Muscle of back (tissue), 11 donors: Measurements from ENCODE around the gene ESRRA. TPM values are rescaled to one million over a fixed set of nuclear protein-coding genes. Genes with fewer than 3 reads are reported as not detected.

Source experiments
- DNase-seq, 3 donors: peaks; one replicate each; pipeline versions ENCODE4 v3.0.0 to v3.0.0-alpha.2; 2013
- polyA plus RNA-seq, 10 donors: library from polyadenylated mRNA; unstranded; fragments of 120-200 nt; gene quantifications; one replicate each; pipeline ENCODE4 v1.2.1, GENCODE V29; 2013; ENCODE audit not compliant: insufficient read length in 10 of 10

Gene ESRRA
- polyA plus RNA-seq, 10 donors = 20.4 to 31.5 (median 24.5) TPM

GRCh38 chr11:64361659-64362058 is 56.3 kb downstream of the ESRRA start:
- DNase-seq = no peak

GRCh38 chr11:64362339-64362738 is 57.0 kb downstream of the ESRRA start:
- no peak for DNase-seq

- no peak for DNase-seq
Measured at GRCh38 chr11:64364435-64364834, 59.1 kb downstream of the ESRRA start.

GRCh38 chr11:64364911-64365310 is 59.6 kb downstream of the ESRRA start:
- no peak for DNase-seq

Other genes with a start within 250 kb of the ESRRA start
- gene MACROD1, start 139.4 kb upstream of the ESRRA start, polyA plus RNA-seq = 10 to 100 TPM; 47.7 to 71.6 (median 53.2) TPM
- gene STIP1, start 119.4 kb upstream of the ESRRA start, polyA plus RNA-seq = 100 to 1,000 TPM; 109 to 167 (median 134) TPM
- gene FERMT3, start 98.8 kb upstream of the ESRRA start, polyA plus RNA-seq = 10 to 100 TPM in 3 of 10 donors, 1 to 10 TPM in 7; 5.7 to 15.0 (median 8.2) TPM
- 10 to 100 TPM; 34.5 to 80.5 (median 64.2) TPM for gene TRPT1, start 79.3 kb upstream of the ESRRA start, polyA plus RNA-seq
- 10 to 100 TPM; 12.0 to 21.5 (median 17.7) TPM for gene NUDT22, start 79.2 kb upstream of the ESRRA start, polyA plus RNA-seq
- gene DNAJC4, start 75.0 kb upstream of the ESRRA start, polyA plus RNA-seq = 10 to 100 TPM; 46.2 to 64.2 (median 52.8) TPM
- 100 to 1,000 TPM in 5 of 10 donors, 10 to 100 TPM in 5; 90.4 to 116 (median 97.3) TPM for gene VEGFB, start 70.9 kb upstream of the ESRRA start, polyA plus RNA-seq
- 10 to 100 TPM; 35.2 to 56.4 (median 43.5) TPM for gene FKBP2, start 64.4 kb upstream of the ESRRA start, polyA plus RNA-seq
- gene PPP1R14B, start 58.6 kb upstream of the ESRRA start, polyA plus RNA-seq = 100 to 1,000 TPM; 130 to 192 (median 172) TPM
- 10 to 100 TPM in 6 of 10 donors, 1 to 10 TPM in 4; 9.4 to 16.1 (median 11.0) TPM for gene PLCB3, start 54.0 kb upstream of the ESRRA start, polyA plus RNA-seq
- 10 to 100 TPM; 18.3 to 40.5 (median 27.2) TPM for gene BAD, start 20.9 kb upstream of the ESRRA start, polyA plus RNA-seq
- gene GPR137, start 19.7 kb upstream of the ESRRA start, polyA plus RNA-seq = 10 to 100 TPM; 14.3 to 23.3 (median 18.2) TPM
- gene KCNK4, start 14.2 kb upstream of the ESRRA start, polyA plus RNA-seq = not detected
- under 1 TPM in 3 of 10 donors, not detected in 7; 0.23 to 0.54 (median 0.34) TPM for gene CATSPERZ, start 5.2 kb upstream of the ESRRA start, polyA plus RNA-seq
- 100 to 1,000 TPM; 139 to 214 (median 173) TPM for gene TRMT112, start 12.0 kb downstream of the ESRRA start, polyA plus RNA-seq
- 100 to 1,000 TPM; 109 to 184 (median 124) TPM for gene PRDX5, start 12.6 kb downstream of the ESRRA start, polyA plus RNA-seq
- 1 to 10 TPM; 2.2 to 7.6 (median 3.5) TPM for gene CCDC88B, start 34.7 kb downstream of the ESRRA start, polyA plus RNA-seq
- 10 to 100 TPM in 9 of 10 donors, 1 to 10 TPM in 1; 9.7 to 15.8 (median 12.3) TPM for gene RPS6KA4, start 53.6 kb downstream of the ESRRA start, polyA plus RNA-seq